ENCODE measurements around the gene RAB12. TPM values are rescaled to one million over a fixed set of nuclear protein-coding genes. Genes with fewer than 3 reads are reported as not detected.

Gene RAB12
- total RNA-seq, 4 donors from 2014 or later, result 32.4 to 74.7 (median 41.3) TPM

DNA sequence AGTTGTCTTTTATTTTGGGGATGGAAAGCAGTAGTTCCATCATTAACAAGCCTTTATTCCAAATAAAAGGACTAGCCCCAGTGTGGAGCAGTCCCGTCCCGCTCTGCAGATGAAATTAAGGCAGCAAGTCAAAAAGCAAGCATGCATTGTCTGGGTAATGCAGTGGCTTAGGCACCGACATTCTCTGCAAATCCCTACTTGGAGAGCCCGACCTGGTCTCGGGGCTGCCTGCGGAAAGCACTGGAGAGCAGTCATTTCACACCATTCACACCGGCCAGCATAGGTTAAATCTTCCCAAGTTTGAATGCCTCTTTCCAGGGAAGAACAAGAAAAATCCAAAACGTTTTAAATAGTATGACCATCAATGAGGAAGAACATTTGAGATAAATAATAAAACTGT is 24.4 kb upstream of the RAB12 start:
- TF ChIP-seq, protein P1, sequence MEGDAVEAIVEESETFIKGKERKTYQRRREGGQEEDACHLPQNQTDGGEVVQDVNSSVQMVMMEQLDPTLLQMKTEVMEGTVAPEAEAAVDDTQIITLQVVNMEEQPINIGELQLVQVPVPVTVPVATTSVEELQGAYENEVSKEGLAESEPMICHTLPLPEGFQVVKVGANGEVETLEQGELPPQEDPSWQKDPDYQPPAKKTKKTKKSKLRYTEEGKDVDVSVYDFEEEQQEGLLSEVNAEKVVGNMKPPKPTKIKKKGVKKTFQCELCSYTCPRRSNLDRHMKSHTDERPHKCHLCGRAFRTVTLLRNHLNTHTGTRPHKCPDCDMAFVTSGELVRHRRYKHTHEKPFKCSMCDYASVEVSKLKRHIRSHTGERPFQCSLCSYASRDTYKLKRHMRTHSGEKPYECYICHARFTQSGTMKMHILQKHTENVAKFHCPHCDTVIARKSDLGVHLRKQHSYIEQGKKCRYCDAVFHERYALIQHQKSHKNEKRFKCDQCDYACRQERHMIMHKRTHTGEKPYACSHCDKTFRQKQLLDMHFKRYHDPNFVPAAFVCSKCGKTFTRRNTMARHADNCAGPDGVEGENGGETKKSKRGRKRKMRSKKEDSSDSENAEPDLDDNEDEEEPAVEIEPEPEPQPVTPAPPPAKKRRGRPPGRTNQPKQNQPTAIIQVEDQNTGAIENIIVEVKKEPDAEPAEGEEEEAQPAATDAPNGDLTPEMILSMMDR (IDR thresholded peaks at IDR 0.05), result no peak
- DNase-seq (ENCODE audit: low spot score) (no peak), ATAC-seq (ENCODE audit: low FRiP score) (no peak)

DNA sequence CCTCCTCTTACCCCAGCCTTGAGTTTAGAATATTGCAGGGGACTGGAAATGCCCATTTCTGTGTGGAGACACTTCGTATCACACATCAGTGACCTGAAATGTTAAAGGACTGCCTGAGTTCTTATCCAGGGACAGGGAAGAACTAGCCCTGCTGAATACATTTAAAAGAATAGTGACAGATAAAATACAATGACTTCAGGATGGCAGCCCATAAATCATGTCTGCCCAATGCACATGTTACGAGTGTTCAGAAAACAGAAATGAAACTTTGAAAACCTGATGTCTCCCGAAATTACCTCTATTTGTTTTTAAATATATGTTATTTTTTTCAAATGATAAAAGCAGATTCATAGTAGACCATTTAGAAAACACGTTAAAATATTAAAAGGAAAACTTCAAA is 22.3 kb upstream of the RAB12 start:
- no peak for ATAC-seq (ENCODE audit: low FRiP score)
- TF ChIP-seq, protein P1 (IDR thresholded peaks at IDR 0.05), result no peak

DNA sequence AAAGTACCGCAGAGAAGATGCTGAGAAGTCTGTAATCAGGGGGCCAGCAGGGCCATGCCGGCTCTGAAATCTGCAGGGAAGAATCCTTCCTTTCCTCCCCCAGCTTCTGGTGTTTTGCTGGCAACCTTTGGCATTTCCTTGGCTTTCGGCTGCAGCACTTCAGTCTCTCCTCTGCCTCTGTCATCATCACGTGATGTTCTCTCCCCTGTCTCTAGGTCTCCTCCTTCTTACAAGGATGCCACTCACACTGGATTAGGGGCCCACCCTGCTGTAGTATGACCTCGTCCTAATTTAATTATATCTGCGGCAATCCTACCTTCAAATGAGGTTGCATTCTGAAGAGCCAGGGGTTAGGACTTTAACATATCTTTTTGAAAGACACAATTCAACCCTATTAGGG is 13.8 kb upstream of the RAB12 start:
- DNase-seq (ENCODE audit: low spot score) (no peak), ATAC-seq (ENCODE audit: low FRiP score) (no peak)
- TF ChIP-seq, protein P1 (IDR thresholded peaks at IDR 0.05), result no peak

More for the DNA sequence above, 22.3 kb upstream of the RAB12 start:
- DNase-seq (ENCODE audit: low spot score), result no peak

DNA sequence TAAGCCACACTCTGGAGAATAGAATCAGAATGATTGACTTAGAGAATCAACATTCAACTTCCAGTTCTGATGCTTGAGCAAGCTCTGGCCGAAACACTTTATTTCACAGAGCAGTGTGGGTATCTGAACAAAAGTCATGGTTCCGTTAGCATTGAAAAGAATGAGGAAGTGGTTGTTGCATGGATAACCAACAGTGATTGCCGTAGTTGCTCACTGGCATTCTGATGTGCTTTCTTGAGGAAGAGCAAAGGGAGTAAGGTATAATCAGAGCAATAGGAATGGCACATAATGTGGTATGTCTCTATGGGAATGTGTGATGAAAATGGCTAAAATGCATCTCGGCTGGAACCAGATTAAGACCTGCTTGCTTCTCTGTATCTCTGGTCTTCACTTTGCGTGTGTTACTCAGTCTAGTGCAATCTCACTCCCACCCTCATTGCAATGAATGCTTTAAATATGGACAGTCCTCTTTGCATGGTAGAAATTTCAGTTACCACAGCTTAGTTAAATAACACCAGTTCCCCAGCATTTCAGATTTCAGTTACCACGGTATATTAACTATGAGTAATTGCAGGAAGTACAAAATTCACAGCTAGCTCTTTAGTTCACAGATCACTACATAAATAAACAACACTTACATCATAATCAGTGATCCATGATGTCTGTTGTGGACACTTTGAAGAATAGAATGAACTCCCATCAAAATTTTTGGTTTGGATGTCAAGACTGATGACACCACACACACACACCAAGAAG is 7.8 kb upstream of the RAB12 start:
- ATAC-seq (ENCODE audit: low FRiP score) (no peak), DNase-seq (ENCODE audit: low spot score) (no peak)
- TF ChIP-seq, protein P1 (IDR thresholded peaks at IDR 0.05), result no peak

DNA sequence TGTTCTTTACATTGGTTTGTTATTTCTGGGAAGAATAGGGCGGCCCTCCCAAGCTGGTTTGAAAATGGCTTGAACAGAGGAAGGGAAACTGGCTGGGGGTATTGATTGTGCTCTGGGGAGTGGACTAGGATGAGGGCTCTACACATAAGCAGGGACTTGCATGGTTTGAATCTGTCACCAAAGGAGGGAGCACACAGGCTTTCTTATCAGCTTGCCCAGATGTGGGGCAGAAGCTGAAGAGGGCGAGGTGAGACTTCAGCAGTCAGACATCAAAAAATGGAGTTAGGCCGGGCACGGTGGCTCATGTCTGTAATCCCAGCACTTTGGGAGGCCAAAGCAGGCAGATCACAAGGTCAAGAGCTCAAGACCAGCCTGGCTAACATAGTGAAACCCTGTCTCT is 7.2 kb upstream of the RAB12 start:
- DNase-seq (ENCODE audit: low spot score) (no peak), ATAC-seq (ENCODE audit: low FRiP score) (no peak)
- TF ChIP-seq, protein P1 (IDR thresholded peaks at IDR 0.05), result no peak

DNA sequence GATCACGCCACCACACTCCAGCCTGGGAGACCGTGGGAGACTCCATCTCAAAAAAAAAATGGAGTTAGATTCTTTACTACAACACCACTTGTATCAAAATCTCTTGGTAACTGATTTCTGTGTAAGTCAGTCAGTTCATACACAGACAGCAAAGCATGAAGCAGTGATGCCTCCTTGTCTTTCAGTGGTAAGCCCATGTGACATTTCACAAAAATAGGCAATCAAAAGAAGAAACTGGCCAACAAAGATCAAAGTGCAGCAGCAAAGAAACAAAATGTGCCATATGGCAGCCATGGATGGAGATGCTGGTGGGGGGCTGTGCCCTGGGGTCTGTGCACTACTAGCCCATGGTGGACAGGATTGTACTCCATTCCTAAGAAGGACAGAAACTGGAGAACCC is 6.7 kb upstream of the RAB12 start:
- TF ChIP-seq, protein P1 (IDR thresholded peaks at IDR 0.05), result no peak
- ATAC-seq (ENCODE audit: low FRiP score) (no peak), DNase-seq (ENCODE audit: low spot score) (no peak)
